Endothelial cell of umbilical vein (primary cell): ENCODE results near the gene NIN. TPM values are rescaled to one million over a fixed set of nuclear protein-coding genes. Genes with fewer than 3 reads are reported as not detected.

Experiments used
- BruUV-seq: library from RNA; stranded (reverse); fragments of 400-500 nt; replicated peaks from 2 replicates; lab custom pipeline; 2021; lab: Mats Ljungman, UMichigan
- CTCF ChIA-PET: fragments of 300-600, 350-600 bp; sonication (Branson Sonifier 250); formaldehyde crosslinking; loops from one replicate; lab custom pipeline; 2021; ENCODE audit warnings: antibody characterized with exemption, inconsistent platforms; lab: Charles Lee
- POLR2A ChIA-PET: fragments of 300-600, 350-600 bp; sonication (Branson Sonifier 250); formaldehyde crosslinking; loops from one replicate; lab custom pipeline; 2021; ENCODE audit warnings: antibody characterized with exemption, inconsistent platforms; lab: Charles Lee
- DNase-seq: peaks from one replicate; pipeline ENCODE4 v3.0.0-alpha.2; 2011; ENCODE audit warnings: low read depth, low spot score
- FAIRE-seq: peaks from 2 replicates; lab custom pipeline; 2011; peaks lifted over from hg19 to GRCh38; lab: Jason Lieb, UNC
- H2AFZ ChIP-seq: 2 replicates; pipeline ENCODE4 v1.6.0; 2012; ENCODE audit warnings: low read depth, low read length, control low read depth, inconsistent platforms
- H3K27ac ChIP-seq: 2 replicates; pipeline ENCODE4 v1.5.1; 2011; ENCODE audit warnings: low read depth, mild to moderate bottlenecking, control low read depth, low read length, moderate library complexity; ENCODE audit not compliant: insufficient read depth
- H3K27me3 ChIP-seq, 2 experiments: 2 replicates each; pipeline versions ENCODE4 v1.6.0 to v1.6.1; 2011; ENCODE audit warnings: low read length in 2 of 2, mixed read lengths in 1 of 2; ENCODE audit not compliant: control insufficient read depth in 2 of 2, insufficient read depth in 2 of 2
- H3K36me3 ChIP-seq, 2 experiments: 2 replicates in 1 of 2; 3 replicates in 1 of 2; pipeline ENCODE4 v1.5.1; 2011; ENCODE audit warnings: low read length in 2 of 2, mild to moderate bottlenecking in 1 of 2, moderate library complexity in 1 of 2; ENCODE audit not compliant: control insufficient read depth in 2 of 2, insufficient read depth in 2 of 2; ENCODE audit errors: extremely low read depth in 1 of 2
- H3K4me1 ChIP-seq: 3 replicates; pipeline ENCODE4 v1.5.1; 2011; ENCODE audit warnings: mild to moderate bottlenecking, low read length; ENCODE audit not compliant: control insufficient read depth, insufficient read depth; ENCODE audit errors: extremely low read depth
- H3K4me2 ChIP-seq: 2 replicates; pipeline ENCODE4 v1.6.1; 2011; ENCODE audit warnings: low read length, control low read depth, mixed read lengths; ENCODE audit not compliant: insufficient read depth
- H3K4me3 ChIP-seq, 3 experiments: fragments of 200-600 bp in 1 of 3; sonication (generic), shearing (Covaris generic) in 1 of 3; replicated peaks in 1 of 3; 2 replicates each; pipeline ENCODE4 v1.5.1; 2011 to 2016; ENCODE audit warnings: control low read depth in 3 of 3, low read length in 3 of 3, mild to moderate bottlenecking in 2 of 3, inconsistent platforms in 1 of 3, low read depth in 1 of 3, moderate library complexity in 1 of 3; ENCODE audit not compliant: insufficient read depth in 1 of 3
- H3K79me2 ChIP-seq: 2 replicates; pipeline ENCODE4 v1.6.0; 2012; ENCODE audit warnings: low read length, inconsistent platforms; ENCODE audit not compliant: control insufficient read depth, insufficient read depth
- H3K9ac ChIP-seq: replicated peaks from 2 replicates; pipeline ENCODE3; 2011; ENCODE audit warnings: low read length, control low read depth; ENCODE audit not compliant: insufficient read depth; ENCODE audit errors: extremely low read depth
- H3K9me1 ChIP-seq: replicated peaks from 3 replicates; pipeline ENCODE4 v1.6.0; 2011; ENCODE audit warnings: mild to moderate bottlenecking, low read length; ENCODE audit not compliant: control insufficient read depth, insufficient read depth; ENCODE audit errors: extremely low read depth
- H3K9me3 ChIP-seq: replicated peaks from 2 replicates; pipeline ENCODE4 v1.5.1; 2012; ENCODE audit warnings: low read length, inconsistent platforms; ENCODE audit not compliant: control insufficient read depth, insufficient read depth
- H4K20me1 ChIP-seq: replicated peaks from 2 replicates; pipeline ENCODE3; 2011; ENCODE audit warnings: mild to moderate bottlenecking, low read length; ENCODE audit not compliant: control insufficient read depth, insufficient read depth; ENCODE audit errors: extremely low read depth
- EZH2 ChIP-seq: IDR thresholded peaks from 2 replicates; pipeline ENCODE4 v1.6.1; 2012; ENCODE audit warnings: borderline replicate concordance, low read depth, mild to moderate bottlenecking, moderate library complexity, low read length, inconsistent platforms; ENCODE audit not compliant: severe bottlenecking
- FOS ChIP-seq: IDR thresholded peaks from 2 replicates; pipeline ENCODE4 v1.6.1; 2011; ENCODE audit warnings: mild to moderate bottlenecking, low read length, moderate library complexity, borderline replicate concordance; ENCODE audit not compliant: insufficient read depth
- GATA2 ChIP-seq: IDR thresholded peaks from 2 replicates; pipeline ENCODE4 v1.7.0; 2011; ENCODE audit warnings: low read depth, mild to moderate bottlenecking, moderate library complexity, mixed read lengths, low read length; ENCODE audit not compliant: insufficient read length, insufficient read depth
- JUN ChIP-seq: IDR thresholded peaks from 2 replicates; pipeline ENCODE4 v1.6.1; 2011; ENCODE audit warnings: borderline replicate concordance, low read depth; ENCODE audit not compliant: insufficient read length, insufficient read depth
- MYC ChIP-seq: IDR thresholded peaks from one replicate; pipeline ENCODE4 v1.6.1; 2011; ENCODE audit warnings: mild to moderate bottlenecking, low read depth, low read length
- POLR2A ChIP-seq: IDR thresholded peaks from 2 replicates; pipeline ENCODE4 v1.6.1; 2012; ENCODE audit warnings: low read depth, mild to moderate bottlenecking, control low read depth, low read length
- POLR2AphosphoS5 ChIP-seq: IDR thresholded peaks from 2 replicates; pipeline ENCODE4 v1.6.1; 2012; ENCODE audit warnings: low read depth, mild to moderate bottlenecking, control low read depth, low read length, moderate library complexity; ENCODE audit not compliant: insufficient read depth
- dilution Hi-C: fragments of 300-500 bp; cut with MboI; formaldehyde crosslinking; loops from one replicate; pipeline ENCODE4 v1.15.0; 2019; ENCODE audit warnings: low sequenced_read_pairs; ENCODE audit not compliant: extremely low pct_ligation_motif_present
- intact Hi-C: fragments of 100-400 bp; cut with micrococcal nuclease; formaldehyde crosslinking; loops from one replicate; pipeline ENCODE4 v1.10.0; 2022
- polyA plus RNA-seq, 4 experiments: library from polyadenylated mRNA; depleted of rRNA in 3 of 4; stranded (reverse) in 3 of 4; unstranded in 1 of 4; fragments of >200 nt; gene quantifications; 2 replicates each; pipeline versions ENCODE4 v1.2.1 to v1.2.3, GENCODE V29; 2011 to 2012; ENCODE audit warnings: missing spikeins in 1 of 4
- total RNA-seq: library from RNA; stranded (reverse); gene quantifications from 2 replicates; pipeline ENCODE4 v1.2.3, GENCODE V29; 2021
- TF ChIP-seq, protein P1 (sequence below), 2 donors: IDR thresholded peaks; 1 replicate in 1 of 2; 2 replicates in 1 of 2; pipeline ENCODE4 v1.5.1; 2011; ENCODE audit warnings: low read length in 2 of 2, mild to moderate bottlenecking in 2 of 2, moderate library complexity in 2 of 2, control low read depth in 1 of 2, inconsistent platforms in 1 of 2, low read depth in 1 of 2; ENCODE audit not compliant: insufficient read depth in 1 of 2; ENCODE audit errors: extremely low read depth in 1 of 2
- TF ChIP-seq, protein P2 (sequence below): IDR thresholded peaks from 2 replicates; pipeline ENCODE4 v1.6.1; 2011; ENCODE audit not compliant: insufficient read depth, insufficient read length

NIN gene
- total and polyA plus RNA-seq, 2 donors (not counting 3 experiments of a cell fraction or from before 2014, with no cell fraction given): 7.1 to 76.3 TPM

DNA sequence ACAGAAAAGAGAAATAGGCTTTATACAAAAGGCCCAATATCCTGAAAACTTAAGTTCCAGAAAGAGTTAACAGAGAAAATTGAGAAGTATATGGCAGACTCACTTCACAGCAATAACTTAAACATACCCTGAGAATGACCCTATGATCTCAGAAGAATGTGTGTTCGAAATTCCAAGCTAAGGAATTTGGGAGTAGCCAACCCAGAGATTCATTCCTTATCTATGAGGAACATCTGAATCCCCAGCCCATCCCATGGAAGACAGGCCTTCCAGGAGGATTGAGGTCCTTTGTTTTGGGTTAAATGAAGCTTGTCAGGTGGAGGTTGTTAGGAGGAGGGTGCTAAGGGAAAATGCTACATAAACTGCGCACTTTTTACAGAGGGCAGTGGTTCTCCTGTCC, 155.4 kb downstream of the NIN start:
- Histone ChIP-seq H3K9me3 (no peaks in the 10 kb centered on the region), H3K9ac (no peak overlapping the region), H3K27me3 (no peaks in the 10 kb centered on the region), H3K36me3 (no peaks in the 10 kb centered on the region), H3K4me1 (peaks cover 24% of the 10 kb centered on the region), H3K27ac (no peak overlapping the region), H3K9me1 (no peaks in the 10 kb centered on the region), H3K4me2 (no peak overlapping the region), H2AFZ (no peak overlapping the region), H4K20me1 (no peaks in the 10 kb centered on the region), H3K4me3 (no peak overlapping the region), H3K79me2 (no peaks in the 10 kb centered on the region)
- dilution Hi-C loops: no loop called here
- POLR2A ChIA-PET: no interaction called here
- intact Hi-C loops: no loop called here
- FAIRE-seq (no peak), DNase-seq (no peak)
- CTCF ChIA-PET: interaction anchor here (0.7 to 1.3 kb wide), 3 partner anchors 23 to 185 kb away, joined by 3 to 5 read pairs (median 3); no protein-coding TSS in a partner anchor
- no peak for TF ChIP-seq FOS
- TF ChIP-seq GATA2: no peak
- no peak for TF ChIP-seq EZH2
- no peak for TF ChIP-seq POLR2AphosphoS5
- no TSS peak for BruUV-seq

DNA sequence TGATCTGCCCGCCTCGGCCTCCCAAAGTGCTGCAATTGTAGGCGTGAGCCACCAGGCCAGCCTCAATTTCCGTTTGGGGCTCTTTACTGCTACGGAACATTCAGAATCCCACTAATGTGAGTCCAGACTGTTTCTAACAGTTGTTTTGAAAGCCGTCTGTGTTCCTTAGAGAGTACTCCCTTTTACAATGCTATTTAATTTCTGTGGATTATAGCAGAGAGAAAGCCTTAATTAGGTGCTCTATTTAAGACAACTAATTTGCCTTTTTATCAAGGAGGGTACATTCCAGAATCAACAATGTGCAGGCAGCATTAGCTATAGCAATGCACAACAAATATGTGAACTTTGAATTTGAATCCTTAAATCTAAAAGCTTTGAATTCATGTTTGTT, 160.1 kb downstream of the NIN start:
- no peak overlapping the region for H3K4me3 ChIP-seq
- no peak for FAIRE-seq
- intact Hi-C loops: no loop called here
- ChIA-PET POLR2A (no interaction called here), CTCF (interaction anchor here (0.8 to 1.0 kb wide), 3 partner anchors 14 to 70 kb away, joined by 3 to 4 read pairs (median 3); no protein-coding TSS in a partner anchor)
- dilution Hi-C loops: no loop called here
- no TSS peak for BruUV-seq
- H3K4me1 ChIP-seq: peaks cover 22% of the 10 kb centered on the region
- TF ChIP-seq, protein P1, sequence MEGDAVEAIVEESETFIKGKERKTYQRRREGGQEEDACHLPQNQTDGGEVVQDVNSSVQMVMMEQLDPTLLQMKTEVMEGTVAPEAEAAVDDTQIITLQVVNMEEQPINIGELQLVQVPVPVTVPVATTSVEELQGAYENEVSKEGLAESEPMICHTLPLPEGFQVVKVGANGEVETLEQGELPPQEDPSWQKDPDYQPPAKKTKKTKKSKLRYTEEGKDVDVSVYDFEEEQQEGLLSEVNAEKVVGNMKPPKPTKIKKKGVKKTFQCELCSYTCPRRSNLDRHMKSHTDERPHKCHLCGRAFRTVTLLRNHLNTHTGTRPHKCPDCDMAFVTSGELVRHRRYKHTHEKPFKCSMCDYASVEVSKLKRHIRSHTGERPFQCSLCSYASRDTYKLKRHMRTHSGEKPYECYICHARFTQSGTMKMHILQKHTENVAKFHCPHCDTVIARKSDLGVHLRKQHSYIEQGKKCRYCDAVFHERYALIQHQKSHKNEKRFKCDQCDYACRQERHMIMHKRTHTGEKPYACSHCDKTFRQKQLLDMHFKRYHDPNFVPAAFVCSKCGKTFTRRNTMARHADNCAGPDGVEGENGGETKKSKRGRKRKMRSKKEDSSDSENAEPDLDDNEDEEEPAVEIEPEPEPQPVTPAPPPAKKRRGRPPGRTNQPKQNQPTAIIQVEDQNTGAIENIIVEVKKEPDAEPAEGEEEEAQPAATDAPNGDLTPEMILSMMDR (IDR thresholded peaks at IDR 0.05; ENCODE audit: extremely low read depth in 1 of 2, insufficient read depth in 1 of 2, low read depth in 1 of 2, low read length in 2 of 2): no peak
- no peak for TF ChIP-seq GATA2
- TF ChIP-seq MYC: no peak
- TF ChIP-seq POLR2A: no peak
- TF ChIP-seq FOS: no peak
- TF ChIP-seq JUN: no peak
- TF ChIP-seq, protein P2, sequence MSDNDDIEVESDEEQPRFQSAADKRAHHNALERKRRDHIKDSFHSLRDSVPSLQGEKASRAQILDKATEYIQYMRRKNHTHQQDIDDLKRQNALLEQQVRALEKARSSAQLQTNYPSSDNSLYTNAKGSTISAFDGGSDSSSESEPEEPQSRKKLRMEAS: no peak
- TF ChIP-seq EZH2: no peak
- TF ChIP-seq POLR2AphosphoS5: no peak
- no peak overlapping the region for H3K9ac ChIP-seq
- H3K27me3 ChIP-seq: no peaks in the 10 kb centered on the region
- DNase-seq: no peak
- H3K4me2 ChIP-seq: no peak overlapping the region
- no peaks in the 10 kb centered on the region for H3K36me3 ChIP-seq
- peaks cover 1% of the 10 kb centered on the region for H4K20me1 ChIP-seq
- peaks cover 19% of the 10 kb centered on the region for H3K79me2 ChIP-seq
- no peak overlapping the region for H3K27ac ChIP-seq
- H3K9me1 ChIP-seq: no peaks in the 10 kb centered on the region
- H2AFZ ChIP-seq: no peak overlapping the region
- H3K9me3 ChIP-seq: no peaks in the 10 kb centered on the region
